Measurements from ENCODE around the gene CHCHD6.
A peak's percentile ranks its signal among the peaks of the same experiment; 100 is the strongest.

Gene CHCHD6

DNA sequence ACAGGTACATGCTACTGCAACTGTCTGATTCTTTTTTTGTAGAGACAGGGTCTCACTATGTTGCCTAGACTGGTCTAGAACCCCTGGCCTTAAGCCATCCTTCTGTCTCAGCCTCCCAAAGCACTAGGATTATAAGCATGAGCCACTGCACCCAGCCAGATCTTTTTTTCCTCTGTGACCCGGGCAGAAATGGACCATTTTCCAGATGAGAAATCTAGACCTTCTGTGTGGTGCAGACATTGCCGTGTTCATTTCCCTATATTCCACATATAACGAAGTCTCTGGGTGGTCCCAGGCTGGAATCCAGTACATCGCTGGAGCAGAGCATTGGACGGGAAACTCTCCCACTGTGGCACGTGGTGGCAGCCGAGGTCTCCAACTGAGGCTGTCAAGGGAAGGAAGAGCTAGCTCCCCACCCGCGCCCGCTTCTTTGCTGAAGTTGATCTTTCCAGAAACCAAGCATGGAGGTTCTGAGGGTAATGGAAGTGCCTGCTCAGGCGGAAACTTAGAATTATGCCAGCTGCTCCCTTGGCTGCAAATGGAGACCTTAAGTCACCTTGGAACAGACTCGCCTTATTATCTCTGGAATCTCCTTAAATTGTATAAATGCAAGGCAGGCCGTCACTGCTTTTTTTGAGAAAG, 26.1 kb upstream of the CHCHD6 start:
- Histone ChIP-seq H3K4me3 (ENCODE audit: low read depth, low read length) (no peak overlapping the region), H3K27me3 (ENCODE audit: control insufficient read depth, insufficient read depth, low read length) (no peaks in the 10 kb centered on the region), H3K4me2 (ENCODE audit: low read length) (no peak overlapping the region), H3K9ac (no peak overlapping the region), H3K79me2 (no peaks in the 10 kb centered on the region), H3K27ac (peak overlapping the region; percentile 16), H3K4me1 (peaks cover 9% of the 10 kb centered on the region), H3K36me3 (ENCODE audit: control insufficient read depth, insufficient read depth, low read length) (no peaks in the 10 kb centered on the region), H2AFZ (peak overlapping the region; percentile 54), H3K9me3 (ENCODE audit: control insufficient read depth, low read length) (peaks cover 3% of the 10 kb centered on the region)
- TF ChIP-seq, protein P1, sequence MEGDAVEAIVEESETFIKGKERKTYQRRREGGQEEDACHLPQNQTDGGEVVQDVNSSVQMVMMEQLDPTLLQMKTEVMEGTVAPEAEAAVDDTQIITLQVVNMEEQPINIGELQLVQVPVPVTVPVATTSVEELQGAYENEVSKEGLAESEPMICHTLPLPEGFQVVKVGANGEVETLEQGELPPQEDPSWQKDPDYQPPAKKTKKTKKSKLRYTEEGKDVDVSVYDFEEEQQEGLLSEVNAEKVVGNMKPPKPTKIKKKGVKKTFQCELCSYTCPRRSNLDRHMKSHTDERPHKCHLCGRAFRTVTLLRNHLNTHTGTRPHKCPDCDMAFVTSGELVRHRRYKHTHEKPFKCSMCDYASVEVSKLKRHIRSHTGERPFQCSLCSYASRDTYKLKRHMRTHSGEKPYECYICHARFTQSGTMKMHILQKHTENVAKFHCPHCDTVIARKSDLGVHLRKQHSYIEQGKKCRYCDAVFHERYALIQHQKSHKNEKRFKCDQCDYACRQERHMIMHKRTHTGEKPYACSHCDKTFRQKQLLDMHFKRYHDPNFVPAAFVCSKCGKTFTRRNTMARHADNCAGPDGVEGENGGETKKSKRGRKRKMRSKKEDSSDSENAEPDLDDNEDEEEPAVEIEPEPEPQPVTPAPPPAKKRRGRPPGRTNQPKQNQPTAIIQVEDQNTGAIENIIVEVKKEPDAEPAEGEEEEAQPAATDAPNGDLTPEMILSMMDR (IDR thresholded peaks at IDR 0.05) = no peak

DNA sequence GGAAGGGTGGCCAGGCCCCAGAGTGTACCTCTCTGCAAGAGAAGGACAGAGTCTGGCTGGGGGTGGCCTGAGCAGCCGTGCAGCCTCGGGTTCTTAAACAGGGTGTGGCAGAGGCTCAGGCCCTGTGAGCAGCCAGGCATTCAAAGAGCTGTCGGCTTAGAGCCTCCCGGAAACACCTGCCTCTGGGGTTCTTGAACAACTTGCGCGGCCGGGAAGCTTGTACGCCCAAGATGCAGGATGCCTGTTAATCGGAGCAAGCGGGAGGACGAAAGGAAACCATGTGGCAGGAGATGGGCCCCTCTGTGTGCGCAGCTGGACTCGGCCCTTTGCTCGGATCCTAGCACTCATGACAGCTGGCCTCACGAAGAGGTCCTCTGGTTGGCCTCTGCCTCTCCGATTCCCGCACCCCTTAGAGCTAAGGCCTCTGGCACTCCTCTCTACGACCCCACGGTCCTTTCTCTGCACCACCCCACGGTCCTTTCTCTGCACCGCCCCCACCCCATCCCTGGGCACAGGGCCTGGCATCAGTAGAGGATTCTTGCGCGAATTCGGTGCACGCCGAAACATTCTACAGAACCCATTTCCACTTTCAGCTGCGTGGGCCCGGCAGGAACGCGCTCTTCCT, 25.2 kb upstream of the CHCHD6 start:
- no peaks in the 10 kb centered on the region for H3K36me3 ChIP-seq (ENCODE audit: control insufficient read depth, insufficient read depth, low read length)
- H3K9me3 ChIP-seq (ENCODE audit: control insufficient read depth, low read length) = peaks cover 3% of the 10 kb centered on the region
- H3K27ac ChIP-seq = peak overlapping the region; percentile 16
- H3K4me2 ChIP-seq (ENCODE audit: low read length) = no peak overlapping the region
- H3K4me3 ChIP-seq (ENCODE audit: low read depth, low read length) = no peak overlapping the region
- no peaks in the 10 kb centered on the region for H3K79me2 ChIP-seq
- no peaks in the 10 kb centered on the region for H3K27me3 ChIP-seq (ENCODE audit: control insufficient read depth, insufficient read depth, low read length)
- H3K9ac ChIP-seq = no peak overlapping the region
- TF ChIP-seq, protein P1 (IDR thresholded peaks at IDR 0.05) = no peak
- H2AFZ ChIP-seq = peak overlapping the region; percentile 85
- H3K4me1 ChIP-seq = peaks cover 9% of the 10 kb centered on the region

DNA sequence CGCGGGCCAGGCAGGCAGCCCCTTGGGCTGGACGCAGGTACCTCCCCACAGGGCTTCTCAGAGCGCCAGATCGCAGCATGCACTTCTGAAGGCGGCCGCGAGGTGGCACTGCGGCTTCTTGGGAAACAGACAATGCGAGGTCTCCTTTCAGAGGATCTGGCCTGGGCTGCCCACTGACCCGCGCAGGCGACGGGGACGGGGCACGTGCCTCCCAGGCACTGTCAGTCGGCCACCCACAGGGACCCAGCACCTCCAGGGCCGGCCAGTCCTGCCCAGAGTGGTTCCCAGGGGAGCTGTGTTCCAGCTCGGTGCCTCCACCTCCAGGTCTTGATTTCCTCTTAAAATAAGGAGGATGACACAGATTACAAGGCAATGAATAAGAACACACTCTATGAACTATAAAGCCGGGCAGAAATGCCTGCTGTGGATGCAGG, 24.7 kb upstream of the CHCHD6 start:
- TF ChIP-seq, protein P1 (IDR thresholded peaks at IDR 0.05) = peak; percentile 98
- Histone ChIP-seq H3K36me3 (ENCODE audit: control insufficient read depth, insufficient read depth, low read length) (no peaks in the 10 kb centered on the region), H3K9ac (no peak overlapping the region), H2AFZ (peak overlapping the region; percentile 85), H3K79me2 (no peaks in the 10 kb centered on the region), H3K4me3 (ENCODE audit: low read depth, low read length) (no peak overlapping the region), H3K27ac (no peak overlapping the region), H3K27me3 (ENCODE audit: control insufficient read depth, insufficient read depth, low read length) (no peaks in the 10 kb centered on the region), H3K9me3 (ENCODE audit: control insufficient read depth, low read length) (no peaks in the 10 kb centered on the region), H3K4me1 (peaks cover 9% of the 10 kb centered on the region), H3K4me2 (ENCODE audit: low read length) (no peak overlapping the region)

DNA sequence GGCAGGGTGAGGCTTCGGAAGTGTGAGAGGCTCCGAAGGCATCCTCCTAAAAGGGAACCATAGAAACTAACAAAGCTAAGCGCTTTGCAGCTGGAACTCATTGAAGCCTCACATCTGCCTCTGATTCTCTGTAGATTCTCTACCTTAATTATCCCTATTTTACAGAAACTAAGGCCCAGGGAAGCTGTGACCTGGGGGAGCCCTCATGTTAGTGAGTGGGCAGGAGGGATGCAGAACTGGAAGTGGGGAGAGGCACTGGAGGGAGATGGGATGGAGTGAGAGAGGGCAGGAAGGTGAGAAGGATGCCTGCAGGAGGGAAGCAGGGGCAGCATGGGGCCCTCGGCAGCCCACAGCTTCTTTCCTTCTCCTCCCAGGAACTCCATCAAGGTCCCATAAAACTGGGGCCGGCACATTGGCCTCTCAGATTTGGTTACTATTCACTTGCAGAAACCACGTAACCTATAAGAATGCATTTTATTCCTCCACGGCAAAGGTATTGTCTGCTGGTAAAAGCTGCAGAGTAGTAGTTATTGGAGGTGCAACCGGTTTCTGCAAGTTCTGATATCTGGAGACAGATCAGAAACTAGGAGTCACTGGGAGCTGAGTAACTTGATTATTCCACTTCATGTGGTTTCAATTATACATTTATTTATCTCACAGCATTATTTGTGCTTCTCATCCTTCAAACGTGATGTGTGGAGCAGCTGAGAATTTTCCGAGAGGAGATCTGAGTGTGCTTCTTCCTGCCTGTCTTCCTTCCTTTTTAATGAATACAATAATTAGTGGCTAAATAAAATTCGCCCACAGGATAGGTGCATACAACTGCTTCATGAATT, 24.0 kb upstream of the CHCHD6 start:
- Histone ChIP-seq H3K9ac (no peak overlapping the region), H3K79me2 (no peaks in the 10 kb centered on the region)

More for the DNA sequence above, 24.0 kb upstream of the CHCHD6 start:
- Histone ChIP-seq H3K4me3 (ENCODE audit: low read depth, low read length) (no peak overlapping the region), H3K9me3 (ENCODE audit: control insufficient read depth, low read length) (no peaks in the 10 kb centered on the region), H3K27ac (no peak overlapping the region), H3K4me2 (ENCODE audit: low read length) (no peak overlapping the region), H3K36me3 (ENCODE audit: control insufficient read depth, insufficient read depth, low read length) (no peaks in the 10 kb centered on the region), H3K27me3 (ENCODE audit: control insufficient read depth, insufficient read depth, low read length) (no peaks in the 10 kb centered on the region), H3K4me1 (peaks cover 9% of the 10 kb centered on the region), H2AFZ (no peak overlapping the region)
- TF ChIP-seq, protein P1 (IDR thresholded peaks at IDR 0.05) = no peak
